Cardiac fibroblast (primary cell): Measurements from ENCODE around the gene RNASE8.

Source experiments
- DNase-seq, 2 donors: peaks; one replicate each; pipeline versions ENCODE4 v3.0.0 to v3.0.0-alpha.2; 2010; ENCODE audit warnings: low read depth in 2 of 2
- H3K4me3 ChIP-seq, 2 donors: replicated peaks in 1 of 2; 1 replicate in 1 of 2; 2 replicates in 1 of 2; pipeline ENCODE4 v1.5.1; 2011; ENCODE audit warnings: low read depth in 2 of 2, low read length in 2 of 2, mild to moderate bottlenecking in 2 of 2, moderate library complexity in 1 of 2
- TF ChIP-seq, protein P1 (sequence below): IDR thresholded peaks from one replicate; pipeline ENCODE4 v1.5.1; 2011; ENCODE audit warnings: low read depth, mild to moderate bottlenecking, low read length, inconsistent platforms

Gene RNASE8

DNA sequence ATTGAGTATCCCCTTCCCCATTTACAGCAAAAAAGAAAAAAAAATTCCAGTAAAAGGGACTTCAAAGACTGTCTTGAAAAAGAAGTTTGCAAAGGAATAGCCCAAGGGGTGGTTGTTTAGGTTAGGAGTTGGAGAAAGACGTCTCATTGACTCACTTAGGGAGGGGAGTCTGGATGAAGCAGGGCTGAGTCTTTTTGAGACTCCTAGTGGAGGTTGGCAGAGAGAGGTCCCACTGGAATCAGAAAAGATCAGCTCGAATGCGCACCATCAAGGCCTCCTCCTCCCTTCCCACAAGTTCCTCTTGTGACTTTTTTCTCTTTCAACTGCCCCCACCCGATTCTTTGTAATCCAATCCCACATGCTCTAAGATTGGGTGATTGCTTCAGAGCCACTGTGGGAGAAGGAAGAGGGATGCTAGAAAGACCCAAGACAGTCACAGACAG lies 14.4 kb downstream of the RNASE8 start:
- TF ChIP-seq, protein P1, sequence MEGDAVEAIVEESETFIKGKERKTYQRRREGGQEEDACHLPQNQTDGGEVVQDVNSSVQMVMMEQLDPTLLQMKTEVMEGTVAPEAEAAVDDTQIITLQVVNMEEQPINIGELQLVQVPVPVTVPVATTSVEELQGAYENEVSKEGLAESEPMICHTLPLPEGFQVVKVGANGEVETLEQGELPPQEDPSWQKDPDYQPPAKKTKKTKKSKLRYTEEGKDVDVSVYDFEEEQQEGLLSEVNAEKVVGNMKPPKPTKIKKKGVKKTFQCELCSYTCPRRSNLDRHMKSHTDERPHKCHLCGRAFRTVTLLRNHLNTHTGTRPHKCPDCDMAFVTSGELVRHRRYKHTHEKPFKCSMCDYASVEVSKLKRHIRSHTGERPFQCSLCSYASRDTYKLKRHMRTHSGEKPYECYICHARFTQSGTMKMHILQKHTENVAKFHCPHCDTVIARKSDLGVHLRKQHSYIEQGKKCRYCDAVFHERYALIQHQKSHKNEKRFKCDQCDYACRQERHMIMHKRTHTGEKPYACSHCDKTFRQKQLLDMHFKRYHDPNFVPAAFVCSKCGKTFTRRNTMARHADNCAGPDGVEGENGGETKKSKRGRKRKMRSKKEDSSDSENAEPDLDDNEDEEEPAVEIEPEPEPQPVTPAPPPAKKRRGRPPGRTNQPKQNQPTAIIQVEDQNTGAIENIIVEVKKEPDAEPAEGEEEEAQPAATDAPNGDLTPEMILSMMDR: peak; percentile 4
- DNase-seq: peak; percentile 83 to 90
- H3K4me3 ChIP-seq: peak overlapping the region; percentile 67 to 76

DNA sequence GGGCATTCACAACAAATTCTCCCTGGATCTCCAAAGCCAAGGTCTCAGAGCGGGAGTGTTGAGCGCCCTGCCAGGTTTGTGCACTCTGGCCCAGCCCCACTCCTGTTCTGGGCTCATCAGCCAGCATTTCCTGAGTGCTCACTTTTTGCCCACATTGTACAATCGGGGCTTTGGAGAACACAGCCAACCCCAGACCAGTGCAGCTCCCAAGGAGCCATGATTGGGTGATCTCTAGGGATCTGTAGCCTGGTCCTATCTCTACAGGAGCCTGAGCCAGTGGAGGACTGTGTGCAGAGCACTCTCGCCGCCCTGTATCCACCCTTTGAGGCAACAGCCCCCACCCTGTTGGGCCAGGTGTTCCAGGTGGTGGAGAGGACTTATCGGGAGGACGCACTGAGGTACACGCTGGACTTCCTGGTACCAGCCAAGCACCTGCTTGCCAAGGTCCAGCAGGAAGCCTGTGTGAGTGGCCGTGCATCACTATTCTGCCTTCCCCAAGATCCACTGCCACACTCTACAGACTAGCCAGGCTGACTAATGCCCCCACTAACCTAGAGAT lies 15.2 kb downstream of the RNASE8 start:
- no peak for DNase-seq
- TF ChIP-seq, protein P1: no peak
- no peak overlapping the region for H3K4me3 ChIP-seq

DNA sequence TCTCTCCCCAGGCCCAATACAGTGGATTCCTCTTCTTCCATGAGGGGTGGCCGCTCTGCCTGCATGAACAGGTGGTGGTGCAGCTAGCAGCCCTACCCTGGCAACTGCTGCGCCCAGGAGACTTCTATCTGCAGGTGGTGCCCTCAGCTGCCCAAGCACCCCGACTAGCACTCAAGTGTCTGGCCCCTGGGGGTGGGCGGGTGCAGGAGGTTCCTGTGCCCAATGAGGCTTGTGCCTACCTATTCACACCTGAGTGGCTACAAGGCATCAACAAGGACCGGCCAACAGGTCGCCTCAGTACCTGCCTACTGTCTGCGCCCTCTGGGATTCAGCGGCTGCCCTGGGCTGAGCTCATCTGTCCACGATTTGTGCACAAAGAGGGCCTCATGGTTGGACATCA lies 16.3 kb downstream of the RNASE8 start:
- DNase-seq: no peak
- H3K4me3 ChIP-seq: no peak overlapping the region
- TF ChIP-seq, protein P1: no peak

DNA sequence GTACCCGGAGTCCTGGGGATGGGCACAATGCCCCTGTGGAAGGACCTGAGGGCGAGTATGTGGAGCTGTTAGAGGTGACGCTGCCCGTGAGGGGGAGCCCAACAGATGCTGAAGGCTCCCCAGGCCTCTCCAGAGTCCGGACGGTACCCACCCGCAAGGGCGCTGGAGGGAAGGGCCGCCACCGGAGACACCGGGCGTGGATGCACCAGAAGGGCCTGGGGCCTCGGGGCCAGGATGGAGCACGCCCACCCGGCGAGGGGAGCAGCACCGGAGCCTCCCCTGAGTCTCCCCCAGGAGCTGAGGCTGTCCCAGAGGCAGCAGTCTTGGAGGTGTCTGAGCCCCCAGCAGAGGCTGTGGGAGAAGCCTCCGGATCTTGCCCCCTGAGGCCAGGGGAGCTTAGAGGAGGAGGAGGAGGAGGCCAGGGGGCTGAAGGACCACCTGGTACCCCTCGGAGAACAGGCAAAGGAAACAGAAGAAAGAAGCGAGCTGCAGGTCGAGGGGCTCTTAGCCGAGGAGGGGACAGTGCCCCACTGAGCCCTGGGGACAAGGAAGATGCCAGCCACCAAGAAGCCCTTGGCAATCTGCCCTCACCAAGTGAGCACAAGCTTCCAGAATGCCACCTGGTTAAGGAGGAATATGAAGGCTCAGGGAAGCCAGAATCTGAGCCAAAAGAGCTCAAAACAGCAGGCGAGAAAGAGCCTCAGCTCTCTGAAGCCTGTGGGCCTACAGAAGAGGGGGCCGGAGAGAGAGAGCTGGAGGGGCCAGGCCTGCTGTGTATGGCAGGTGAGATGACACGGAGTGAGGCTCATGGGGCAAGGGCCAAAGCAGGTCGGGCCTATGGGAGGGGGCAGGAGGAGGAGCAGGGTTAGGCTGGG lies 17.0 kb downstream of the RNASE8 start:
- TF ChIP-seq, protein P1: no peak
- DNase-seq: no peak
- H3K4me3 ChIP-seq: no peak overlapping the region

DNA sequence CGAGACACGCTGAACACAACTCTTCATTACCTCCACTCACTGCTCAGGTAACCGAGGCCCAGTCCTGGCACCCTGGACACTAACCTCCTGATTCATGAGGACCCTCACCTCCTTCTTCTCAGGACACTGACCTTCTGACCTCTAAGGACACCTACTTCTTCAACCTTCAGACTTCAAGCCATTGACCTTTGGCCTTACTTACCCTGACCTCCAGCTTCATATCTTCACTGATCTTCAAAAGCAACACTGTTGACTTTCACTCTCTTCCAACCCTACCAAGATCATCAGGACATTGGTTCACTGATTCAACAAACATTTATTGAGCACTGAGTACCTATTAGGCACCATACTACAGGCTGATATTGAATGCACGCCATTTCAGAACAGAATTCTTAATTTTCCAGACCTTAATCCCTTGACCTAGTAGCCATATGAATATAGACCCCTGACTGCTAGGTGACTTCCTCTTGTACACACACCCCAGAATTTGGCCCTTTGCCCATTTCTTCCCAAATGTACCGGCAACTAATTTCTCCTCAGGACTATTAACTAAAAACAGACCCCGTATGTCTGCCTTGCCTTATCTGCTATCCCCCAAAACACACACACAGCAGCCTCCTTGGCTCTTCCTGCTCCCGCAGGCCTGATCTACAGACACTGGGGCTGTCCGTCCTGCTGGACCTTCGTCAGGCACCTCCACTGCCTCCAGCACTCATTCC lies 18.3 kb downstream of the RNASE8 start:
- TF ChIP-seq, protein P1: no peak
- no peak overlapping the region for H3K4me3 ChIP-seq
- DNase-seq: no peak

DNA sequence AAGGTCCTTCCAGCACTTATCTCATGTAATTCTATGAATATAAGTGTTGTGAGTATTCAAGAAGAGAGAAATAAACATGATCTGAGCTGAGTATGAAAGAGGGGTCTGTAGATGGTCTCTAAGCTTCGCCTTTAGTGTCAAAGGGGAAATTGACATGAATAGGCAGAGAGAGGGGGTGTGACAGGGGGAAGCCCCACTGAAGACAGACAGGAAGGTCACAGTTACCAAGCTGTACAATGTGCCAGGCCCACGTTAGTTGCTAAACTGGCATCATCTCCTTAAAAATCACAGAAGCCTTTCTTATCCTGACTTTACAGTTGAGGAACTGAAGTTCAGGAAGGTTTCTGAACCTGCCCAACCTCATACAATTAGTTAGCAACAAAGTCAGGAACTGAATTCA lies 20.1 kb downstream of the RNASE8 start:
- TF ChIP-seq, protein P1: no peak
- no peak overlapping the region for H3K4me3 ChIP-seq
- no peak for DNase-seq
